A549 (cell line): Measurements from ENCODE around the gene SLX9. TPM values are rescaled to one million over a fixed set of nuclear protein-coding genes. Genes with fewer than 3 reads are reported as not detected.

Source experiments
- ATAC-seq, 2 experiments: fragments of 200-7000 bp in 1 of 2; fragments of >200 bp in 1 of 2; cut with Nextera tagmentation in 1 of 2; cut with Tn5 transposase in 1 of 2; 3 replicates each; pipeline versions ENCODE4 v1.8.0 to v1.9.1; 2018 to 2020; ENCODE audit warnings: mild to moderate bottlenecking in 1 of 2, moderate library complexity in 1 of 2
- CTCF ChIA-PET: fragments of 300-600 bp; sonication (Branson Sonifier 250); formaldehyde crosslinking; extraction: SDS; loops from one replicate; lab custom pipeline; 2021; ENCODE audit warnings: antibody characterized with exemption, inconsistent platforms; lab: Yijun Ruan, JAX
- POLR2A ChIA-PET: fragments of 350-600 bp; formaldehyde crosslinking; extraction: SDS; loops from one replicate; lab custom pipeline; 2021; ENCODE audit warnings: antibody characterized with exemption, inconsistent platforms; lab: Yijun Ruan, JAX
- DNase-seq, 2 experiments: peaks; one replicate each; pipeline versions ENCODE4 v3.0.0 to v3.0.0-alpha.2; 2011 to 2016; ENCODE audit warnings: low read depth in 1 of 2, low spot score in 1 of 2
- FAIRE-seq: peaks from 2 replicates; lab custom pipeline; 2011; peaks lifted over from hg19 to GRCh38; lab: Jason Lieb, UNC
- H3K27ac ChIP-seq, 2 experiments: fragments of >200 bp; sonication (Bioruptor Twin); formaldehyde crosslinking; 3 replicates each; pipeline ENCODE4 v1.5.1; 2016 to 2017
- H3K4me1 ChIP-seq: fragments of >200 bp; sonication (Bioruptor Twin); formaldehyde crosslinking; 3 replicates; pipeline ENCODE4 v1.6.1; 2016
- H3K4me2 ChIP-seq: fragments of >200 bp; sonication (Bioruptor Twin); formaldehyde crosslinking; 3 replicates; pipeline ENCODE4 v1.6.1; 2016
- H3K4me3 ChIP-seq: fragments of >200 bp; sonication (Bioruptor Twin); formaldehyde crosslinking; 3 replicates; pipeline ENCODE4 v1.5.1; 2016
- H3K9me3 ChIP-seq: fragments of >200 bp; sonication (Bioruptor Twin); formaldehyde crosslinking; 3 replicates; pipeline ENCODE4 v1.6.1; 2016
- BHLHE40 ChIP-seq: IDR thresholded peaks from 2 replicates; pipeline ENCODE4 v1.6.1; 2012; ENCODE audit warnings: low read depth, low read length, inconsistent platforms
- CBX2 ChIP-seq: fragments of 200-600 bp; sonication (generic); IDR thresholded peaks from 2 replicates; pipeline ENCODE4 v1.6.1; 2016; ENCODE audit warnings: low read depth, mild to moderate bottlenecking, borderline replicate concordance
- CBX8 ChIP-seq: fragments of 200-600 bp; sonication (generic); IDR thresholded peaks from 2 replicates; pipeline ENCODE4 v1.6.1; 2016
- CHD2 ChIP-seq: fragments of 150-350 bp; IDR thresholded peaks from 2 replicates; pipeline ENCODE4 v1.6.1; 2014; ENCODE audit warnings: low read length; ENCODE audit not compliant: partially characterized antibody
- CHD4 ChIP-seq: fragments of 200-600 bp; sonication (generic); IDR thresholded peaks from 2 replicates; pipeline ENCODE4 v1.6.1; 2016; ENCODE audit warnings: antibody characterized with exemption, mild to moderate bottlenecking, borderline replicate concordance
- CTCF ChIP-seq: fragments of >200 bp; sonication (Bioruptor Twin); formaldehyde crosslinking; IDR thresholded peaks from 3 replicates; pipeline ENCODE4 v1.5.1; 2016
- ELK1 ChIP-seq: fragments of 150-350 bp; IDR thresholded peaks from 2 replicates; pipeline ENCODE4 v1.6.1; 2014; ENCODE audit warnings: low read depth, mild to moderate bottlenecking, low read length
- ESRRA ChIP-seq: fragments of 150-350 bp; IDR thresholded peaks from 2 replicates; pipeline ENCODE4 v1.6.1; 2014; ENCODE audit warnings: mild to moderate bottlenecking, low read length, borderline replicate concordance
- FOSB ChIP-seq: fragments of 250-450 bp; sonication (Bioruptor Pico); IDR thresholded peaks from 2 replicates; pipeline ENCODE4 v1.5.0; 2020; ENCODE audit warnings: mild to moderate bottlenecking, moderate library complexity
- FOSL2 ChIP-seq, 2 experiments: fragments of 450-650 bp in 1 of 2; fragments of >200 bp in 1 of 2; sonication (Bioruptor Twin) in 1 of 2; formaldehyde crosslinking; IDR thresholded peaks; 2 replicates each; pipeline versions ENCODE4 v1.5.0 to v1.6.1; 2016 to 2020; ENCODE audit warnings: mild to moderate bottlenecking in 1 of 2, moderate library complexity in 1 of 2
- HDAC2 ChIP-seq: fragments of 200-600 bp; sonication (generic); IDR thresholded peaks from 2 replicates; pipeline ENCODE4 v1.6.1; 2016
- HEYL ChIP-seq: fragments of 250-450 bp; sonication (Bioruptor Pico); IDR thresholded peaks from 2 replicates; pipeline ENCODE4 v1.8.0; 2021; ENCODE audit warnings: mild to moderate bottlenecking, moderate library complexity
- HOXB13 ChIP-seq: fragments of 250-450 bp; sonication (Bioruptor Pico); IDR thresholded peaks from 2 replicates; pipeline ENCODE4 v1.5.0; 2020; ENCODE audit warnings: low read depth, mild to moderate bottlenecking, moderate library complexity
- HOXB5 ChIP-seq: fragments of 250-450 bp; sonication (Bioruptor Pico); IDR thresholded peaks from 2 replicates; pipeline ENCODE4 v1.5.0; 2020; ENCODE audit warnings: mild to moderate bottlenecking, moderate library complexity
- KDM1A ChIP-seq: fragments of 200-600 bp; sonication (generic); IDR thresholded peaks from 2 replicates; pipeline ENCODE4 v1.6.1; 2016; ENCODE audit warnings: low read depth, mild to moderate bottlenecking
- MAZ ChIP-seq: fragments of 150-350 bp; IDR thresholded peaks from 2 replicates; pipeline ENCODE4 v1.6.1; 2014; ENCODE audit warnings: antibody characterized with exemption, low read depth, low read length, borderline replicate concordance
- MYC ChIP-seq: IDR thresholded peaks from 2 replicates; pipeline ENCODE4 v1.6.1; 2012; ENCODE audit warnings: mild to moderate bottlenecking, inconsistent platforms, low read length, improper control_type of control experiment, borderline replicate concordance
- NPAS2 ChIP-seq: fragments of 250-450 bp; sonication (Bioruptor Pico); IDR thresholded peaks from 2 replicates; pipeline ENCODE4 v1.8.0; 2022; ENCODE audit warnings: mild to moderate bottlenecking, moderate library complexity, borderline replicate concordance
- NR3C1 ChIP-seq: fragments of >200 bp; sonication (Bioruptor Twin); formaldehyde crosslinking; IDR thresholded peaks from 3 replicates; pipeline ENCODE4 v1.6.1; 2017
- PBX3 ChIP-seq: IDR thresholded peaks from 2 replicates; pipeline ENCODE4 v1.6.1; 2012
- PHF8 ChIP-seq: fragments of 200-600 bp; sonication (generic); IDR thresholded peaks from 2 replicates; pipeline ENCODE4 v1.6.1; 2016; ENCODE audit warnings: low read depth, mild to moderate bottlenecking, antibody characterized with exemption, moderate library complexity, borderline replicate concordance
- POLR2AphosphoS2 ChIP-seq: conservative IDR thresholded peaks from 2 replicates; pipeline ENCODE4 v1.6.1; 2012; ENCODE audit warnings: low read length, improper control_type of control experiment, inconsistent platforms
- RAD21 ChIP-seq, 2 experiments: fragments of >200 bp in 1 of 2; sonication (Bioruptor Twin) in 1 of 2; formaldehyde crosslinking in 1 of 2; IDR thresholded peaks in 1 of 2; conservative IDR thresholded peaks in 1 of 2; 2 replicates in 1 of 2; 3 replicates in 1 of 2; pipeline ENCODE4 v1.6.1; 2012 to 2018; ENCODE audit warnings: inconsistent platforms in 1 of 2
- RARB ChIP-seq: fragments of 250-450 bp; sonication (Bioruptor Pico); IDR thresholded peaks from 2 replicates; pipeline ENCODE4 v1.8.0; 2021; ENCODE audit warnings: mild to moderate bottlenecking, moderate library complexity
- SMC3 ChIP-seq: fragments of >200 bp; sonication (Bioruptor Twin); formaldehyde crosslinking; IDR thresholded peaks from 3 replicates; pipeline ENCODE4 v1.6.1; 2018; ENCODE audit warnings: inconsistent platforms
- USF2 ChIP-seq: fragments of 450-650 bp; IDR thresholded peaks from 2 replicates; pipeline ENCODE4 v1.6.1; 2014; ENCODE audit warnings: antibody characterized with exemption
- WGBS: methylation state at CpG from one replicate; pipeline ENCODE4 v1.1.6; 2017; ENCODE audit errors: missing lambda C conversion rate; 5-methylcytosine and 5-hydroxymethylcytosine counted together
- polyA plus RNA-seq, 4 experiments: library from polyadenylated mRNA; depleted of rRNA in 3 of 4; stranded (reverse); fragments of >200 nt; fragmentation: RNase III in 1 of 4; extraction: RNeasy Plus Mini Kit Qiagen cat#74134 plus additional on column Dnase treatment in 1 of 4; gene quantifications; 2 replicates in 3 of 4; 3 replicates in 1 of 4; pipeline ENCODE4 v1.2.3, GENCODE V29; 2011 to 2017

The SLX9 gene
- polyA plus RNA-seq, 2 of the 4 experiments (the other 2 are of a cell fraction): 26.9 to 40.6 TPM

- TF ChIP-seq PBX3 (no peak), HOXB13 (no peak), NPAS2 (CRISPR knock-in tag) (no peak), BHLHE40 (no peak), CHD2 (no peak), HDAC2 (no peak), RAD21 (conservative IDR thresholded peaks at IDR 0.05 in 1 of 2, IDR thresholded peaks at IDR 0.05 in 1 of 2) (no peak), FOSL2 (IDR thresholded peaks at IDR 0.05) (no peak), FOSL2 (CRISPR knock-in tag; IDR thresholded peaks at IDR 0.05) (no peak)
Observed at GRCh38 chr21:44894687-44895302, 45.0 kb upstream of the SLX9 start (continued).

- Histone ChIP-seq H3K4me1 (no peaks in the 10 kb centered on the region), H3K4me2 (no peak overlapping the region), H3K27ac (no peak overlapping the region), H3K9me3 (no peaks in the 10 kb centered on the region), H3K4me3 (no peak overlapping the region)
- no peak for ATAC-seq
- ChIA-PET CTCF (interaction anchor here (1.0 to 6.4 kb wide), 4 partner anchors 13 to 37 kb away, joined by 4 to 50 read pairs (median 4); no protein-coding TSS in a partner anchor), POLR2A (no interaction called here)
- no peak for DNase-seq
- FAIRE-seq: no peak
- TF ChIP-seq CHD4 (no peak), MAZ (no peak), CTCF (no peak), ELK1 (no peak), PHF8 (no peak), USF2 (no peak), HEYL (CRISPR knock-in tag) (no peak), FOSB (CRISPR knock-in tag) (no peak), CBX8 (no peak), POLR2AphosphoS2 (no peak), NR3C1 (no peak), ESRRA (no peak), HOXB5 (no peak), NPAS2 (CRISPR knock-in tag) (no peak), MYC (no peak), SMC3 (no peak), HOXB13 (no peak), CBX2 (no peak), KDM1A (no peak), RARB (CRISPR knock-in tag) (no peak)
- WGBS: 83% methylated on average over 11 of the region's 11 CpGs
Observed at GRCh38 chr21:44895859-44896258, 44.0 kb upstream of the SLX9 start.
